ENCODE measurements around the gene BCKDHB.

DNA sequence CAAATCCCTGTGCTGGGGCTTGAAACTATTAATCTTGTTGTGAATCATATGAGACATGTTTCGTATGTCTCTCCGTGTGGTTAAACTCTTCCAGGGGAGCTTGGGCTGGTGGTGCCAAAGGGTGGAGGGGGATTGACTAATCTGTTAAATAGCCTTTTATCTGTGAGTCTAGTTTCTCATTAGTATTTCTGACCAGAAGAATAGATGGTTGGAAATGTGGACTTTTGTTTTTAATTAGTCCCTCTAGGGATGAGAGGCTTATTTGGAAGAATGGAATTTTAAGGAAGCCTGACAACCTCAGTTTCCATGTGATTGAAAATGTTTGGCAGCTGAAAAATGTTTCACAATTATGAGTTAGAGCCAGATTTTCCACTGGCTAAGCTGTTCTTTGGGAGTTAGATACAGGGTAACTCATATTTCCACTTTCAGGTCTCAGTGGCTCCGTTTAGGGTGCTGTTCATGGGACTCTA lies 117.3 kb downstream of the BCKDHB start:
- TF ChIP-seq, protein P1, sequence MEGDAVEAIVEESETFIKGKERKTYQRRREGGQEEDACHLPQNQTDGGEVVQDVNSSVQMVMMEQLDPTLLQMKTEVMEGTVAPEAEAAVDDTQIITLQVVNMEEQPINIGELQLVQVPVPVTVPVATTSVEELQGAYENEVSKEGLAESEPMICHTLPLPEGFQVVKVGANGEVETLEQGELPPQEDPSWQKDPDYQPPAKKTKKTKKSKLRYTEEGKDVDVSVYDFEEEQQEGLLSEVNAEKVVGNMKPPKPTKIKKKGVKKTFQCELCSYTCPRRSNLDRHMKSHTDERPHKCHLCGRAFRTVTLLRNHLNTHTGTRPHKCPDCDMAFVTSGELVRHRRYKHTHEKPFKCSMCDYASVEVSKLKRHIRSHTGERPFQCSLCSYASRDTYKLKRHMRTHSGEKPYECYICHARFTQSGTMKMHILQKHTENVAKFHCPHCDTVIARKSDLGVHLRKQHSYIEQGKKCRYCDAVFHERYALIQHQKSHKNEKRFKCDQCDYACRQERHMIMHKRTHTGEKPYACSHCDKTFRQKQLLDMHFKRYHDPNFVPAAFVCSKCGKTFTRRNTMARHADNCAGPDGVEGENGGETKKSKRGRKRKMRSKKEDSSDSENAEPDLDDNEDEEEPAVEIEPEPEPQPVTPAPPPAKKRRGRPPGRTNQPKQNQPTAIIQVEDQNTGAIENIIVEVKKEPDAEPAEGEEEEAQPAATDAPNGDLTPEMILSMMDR (IDR thresholded peaks at IDR 0.05) = no peak
- TF ChIP-seq POLR2A (IDR thresholded peaks at IDR 0.05) (no peak), POLR2AphosphoS5 (IDR thresholded peaks at IDR 0.05) (no peak)
